HG02970 (cell line): ENCODE results near the gene MAP4.
"Not testable (repeated sequence)": the region's sequence is repeated elsewhere in the genome, so short reads cannot be mapped to it uniquely, and the experiment has no call there.

Experiments
- ATAC-seq: cut with Tn5 transposase; IDR thresholded peaks from one replicate; pipeline ENCODE4 v1.9.1; 2021; ENCODE audit warnings: mild to moderate bottlenecking, moderate library complexity, moderate number of reproducible peaks; ENCODE audit not compliant: unreplicated experiment, low FRiP score

The MAP4 gene

DNA sequence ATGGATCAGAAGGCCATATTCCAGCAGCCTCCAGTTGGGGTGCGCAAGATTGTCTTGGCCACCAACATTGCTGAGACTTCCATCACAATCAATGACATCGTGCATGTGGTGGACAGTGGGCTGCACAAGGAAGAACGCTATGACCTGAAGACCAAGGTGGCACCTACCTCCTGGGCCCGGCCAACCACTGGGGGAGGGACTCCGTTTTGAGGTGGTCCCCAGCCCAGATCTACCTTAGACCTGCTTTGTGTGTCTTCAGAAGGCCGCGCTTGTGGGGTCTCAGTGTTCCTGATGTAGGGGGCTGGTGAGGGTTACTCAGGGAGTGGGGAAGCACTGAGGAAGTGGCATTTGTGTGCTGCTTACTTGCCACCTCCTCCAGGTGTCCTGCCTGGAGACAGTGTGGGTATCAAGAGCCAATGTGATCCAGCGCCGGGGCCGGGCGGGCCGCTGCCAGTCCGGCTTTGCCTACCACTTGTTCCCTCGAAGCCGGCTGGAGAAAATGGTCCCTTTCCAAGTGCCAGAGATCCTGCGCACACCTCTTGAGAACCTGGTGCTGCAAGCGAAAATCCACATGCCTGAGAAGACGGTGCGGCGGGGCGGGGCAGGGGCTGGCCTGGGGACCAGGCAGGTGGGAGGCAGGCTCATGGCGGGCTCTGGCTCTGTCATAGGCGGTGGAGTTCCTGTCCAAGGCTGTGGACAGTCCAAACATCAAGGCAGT lies 168.3 kb downstream of the MAP4 start:
- ATAC-seq, result no peak

DNA sequence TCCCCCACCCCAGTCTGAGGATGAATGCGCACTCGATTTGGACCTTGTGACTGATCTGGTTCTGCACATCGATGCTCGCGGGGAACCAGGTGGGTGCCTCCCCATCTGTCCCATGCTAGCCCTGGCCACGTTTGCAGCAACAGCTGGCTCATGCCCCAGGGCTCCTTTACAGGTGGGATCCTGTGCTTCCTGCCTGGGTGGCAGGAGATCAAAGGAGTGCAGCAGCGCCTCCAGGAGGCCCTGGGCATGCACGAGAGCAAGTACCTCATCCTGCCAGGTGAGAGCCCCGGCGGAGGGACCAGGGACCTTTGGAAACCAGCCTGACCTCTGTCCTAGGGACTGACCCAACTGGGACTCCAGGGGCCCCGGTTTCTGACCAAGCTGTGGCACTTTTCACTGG lies 169.0 kb downstream of the MAP4 start:
- ATAC-seq, result no peak

- no peak for ATAC-seq
Measured at GRCh38 chr3:47846880-47847248, 169.4 kb downstream of the MAP4 start.

GRCh38 chr3:47846186-47846879 lies 169.9 kb downstream of the MAP4 start:
- no peak for ATAC-seq

GRCh38 chr3:47841786-47842349 lies 174.3 kb downstream of the MAP4 start:
- no peak for ATAC-seq

DNA sequence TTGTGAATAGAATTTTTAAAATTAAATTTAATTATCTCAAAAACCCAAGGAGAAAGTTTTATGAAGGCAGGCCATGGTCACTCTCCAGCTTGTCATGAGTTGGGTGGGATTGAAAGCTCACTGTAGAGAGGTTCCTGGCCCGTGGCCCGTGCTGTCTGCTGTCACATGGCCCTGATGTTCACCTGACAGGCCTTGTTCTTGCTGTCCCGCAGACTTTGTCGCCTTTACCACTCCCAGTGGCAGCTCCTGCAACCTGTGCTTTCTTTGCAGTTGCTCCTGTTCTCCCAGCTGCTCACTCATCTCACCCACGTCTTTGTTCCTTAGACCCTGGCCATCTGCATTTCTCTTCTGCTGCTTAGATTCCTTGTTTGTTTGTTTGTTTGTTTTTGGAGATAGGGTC lies 177.7 kb downstream of the MAP4 start:
- no peak for ATAC-seq

DNA sequence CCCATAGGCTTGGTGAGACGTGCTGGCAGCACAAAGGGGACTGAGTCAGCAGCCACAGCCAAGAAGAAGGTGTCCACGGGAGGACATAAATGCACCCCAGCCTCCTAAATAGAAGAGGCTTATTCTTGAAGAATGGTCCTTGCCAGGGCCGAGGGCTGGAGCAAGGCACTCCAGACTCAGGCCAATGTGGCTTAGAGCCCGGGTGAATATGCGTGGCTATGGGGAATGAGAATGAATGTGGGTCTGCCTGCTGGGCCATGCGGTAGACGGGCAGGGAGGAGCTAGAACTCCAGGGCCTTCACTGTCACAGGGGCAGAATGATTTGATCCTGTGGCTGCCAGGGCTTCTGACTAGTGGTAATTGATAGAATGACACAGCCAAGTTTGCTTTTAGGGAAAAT lies 179.2 kb downstream of the MAP4 start:
- no peak for ATAC-seq

DNA sequence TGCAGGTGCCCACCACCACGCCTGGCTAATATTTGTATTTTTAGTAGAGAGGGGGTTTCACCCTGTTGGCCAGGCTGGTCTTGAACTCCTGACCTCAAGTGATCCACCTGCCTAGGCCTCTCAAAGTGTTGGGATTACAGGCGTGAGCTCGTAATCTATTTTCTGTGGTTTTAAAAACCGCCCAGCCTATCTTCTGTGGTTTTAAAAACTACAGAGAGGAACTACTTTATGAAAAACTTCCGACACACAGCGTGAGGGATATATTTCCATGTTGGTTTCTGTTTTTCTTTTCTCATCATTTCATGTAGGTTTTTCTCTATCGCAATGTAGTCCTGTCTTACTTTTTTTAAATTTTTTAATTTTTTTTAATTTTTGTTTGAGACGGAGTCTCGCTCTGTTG lies 186.7 kb downstream of the MAP4 start:
- ATAC-seq, result not testable (repeated sequence)

DNA sequence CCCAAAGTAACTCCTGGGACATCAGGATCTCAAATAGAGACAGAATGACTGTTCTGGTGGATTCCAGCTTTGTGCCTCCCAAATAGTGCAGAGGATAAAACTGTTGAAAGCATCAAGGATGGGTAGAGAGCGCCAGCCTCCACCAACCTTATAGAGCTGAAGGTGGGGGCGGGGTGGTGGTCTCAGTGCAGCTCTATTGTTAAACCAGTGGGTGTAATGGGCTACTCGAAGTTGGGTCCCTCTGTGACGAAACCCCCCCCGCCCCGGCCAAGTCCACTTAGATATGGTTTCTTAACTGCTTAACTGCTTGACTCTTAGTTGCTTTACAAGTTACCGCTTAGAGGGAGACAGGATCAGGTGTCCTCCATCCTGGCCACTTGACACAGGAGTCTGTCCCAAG lies 190.6 kb downstream of the MAP4 start:
- ATAC-seq, result no peak

GRCh38 chr3:47824541-47825473 lies 191.4 kb downstream of the MAP4 start:
- ATAC-seq, result peak; percentile 92

GRCh38 chr3:47817609-47818008 lies 198.6 kb downstream of the MAP4 start:
- ATAC-seq, result no peak

GRCh38 chr3:47813551-47814177 lies 202.6 kb downstream of the MAP4 start:
- no peak for ATAC-seq

DNA sequence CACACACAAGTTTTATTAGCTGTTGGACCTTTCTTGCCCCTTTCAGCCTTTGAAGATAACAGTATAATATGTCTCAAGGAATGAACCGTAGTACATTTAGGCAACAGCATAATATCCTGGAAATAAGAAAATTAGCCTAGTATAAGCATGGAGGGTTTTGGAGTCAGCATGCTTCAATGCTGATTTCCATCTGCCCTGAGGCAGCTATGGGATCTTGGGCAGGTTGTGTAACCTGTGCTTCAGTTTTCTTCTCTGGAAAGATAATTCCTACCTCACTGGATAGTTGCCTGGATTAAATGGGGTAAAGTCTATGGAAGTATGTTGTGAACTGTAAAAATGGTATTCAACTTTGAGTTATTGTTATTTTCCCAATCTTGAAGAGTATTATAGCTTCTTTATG lies 211.6 kb downstream of the MAP4 start:
- ATAC-seq, result no peak

GRCh38 chr3:47803480-47804025 lies 212.7 kb downstream of the MAP4 start:
- peak; percentile 25 for ATAC-seq

DNA sequence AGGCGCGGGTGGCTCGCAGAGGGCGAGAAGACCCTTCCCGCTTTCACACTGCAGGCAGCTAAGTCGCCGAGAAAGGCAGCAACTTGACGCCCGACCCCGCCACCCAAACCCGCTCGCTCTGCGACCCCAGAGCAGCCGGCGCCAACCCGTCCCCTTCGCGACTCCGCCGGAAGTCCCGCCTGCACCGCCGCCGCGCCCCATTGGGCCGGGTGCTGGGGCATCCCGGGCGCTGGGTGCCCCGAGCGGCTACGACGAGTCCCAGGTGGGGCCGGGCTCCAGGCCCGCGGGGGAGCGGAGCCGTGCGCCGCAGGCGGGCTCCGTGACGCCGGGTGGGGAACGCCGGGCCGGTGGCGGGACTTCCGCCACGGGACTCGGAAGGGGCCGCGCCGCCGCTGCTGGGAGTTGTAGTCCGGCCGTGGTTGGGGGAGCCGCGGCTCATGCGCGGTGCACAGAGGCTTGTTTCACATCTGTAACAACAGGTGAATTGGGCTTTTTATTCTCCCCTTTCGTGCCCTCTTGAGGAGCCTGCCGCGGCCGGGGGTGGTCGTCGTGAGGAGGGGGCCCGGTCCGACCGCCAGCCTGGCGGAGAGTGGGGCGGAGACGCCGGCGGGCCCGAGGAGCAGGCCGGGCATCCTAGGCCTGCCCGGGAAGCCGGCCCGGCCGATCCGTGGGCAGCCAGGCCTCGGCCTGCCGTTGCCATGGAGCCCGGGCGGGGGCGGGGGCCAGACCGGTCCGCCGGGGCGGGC lies 213.3 kb downstream of the MAP4 start, which contains the start of gene DHX30:
Gene DHX30 (plus strand): TSS at position 405 of the 746 bp plus-strand sequence. CDS start 7,546 bp downstream, outside the sequence.
- peak; percentile 72 for ATAC-seq
